Stimulated activated CD8-positive, alpha-beta memory T cell treated with anti-CD3 and anti-CD28 coated beads, Interleukin-2, amount 100 ng/mL, for 1 hour (primary cell): ENCODE results near the gene CARMIL3.
"Not testable (repeated sequence)": the region's sequence is repeated elsewhere in the genome, so short reads cannot be mapped to it uniquely, and the experiment has no call there.

ENCODE experiments used
- DNase-seq, 2 donors: peaks; one replicate each; pipeline ENCODE4 v3.0.0-alpha.2; 2020; ENCODE audit warnings: low read depth in 2 of 2

CARMIL3 gene

DNA sequence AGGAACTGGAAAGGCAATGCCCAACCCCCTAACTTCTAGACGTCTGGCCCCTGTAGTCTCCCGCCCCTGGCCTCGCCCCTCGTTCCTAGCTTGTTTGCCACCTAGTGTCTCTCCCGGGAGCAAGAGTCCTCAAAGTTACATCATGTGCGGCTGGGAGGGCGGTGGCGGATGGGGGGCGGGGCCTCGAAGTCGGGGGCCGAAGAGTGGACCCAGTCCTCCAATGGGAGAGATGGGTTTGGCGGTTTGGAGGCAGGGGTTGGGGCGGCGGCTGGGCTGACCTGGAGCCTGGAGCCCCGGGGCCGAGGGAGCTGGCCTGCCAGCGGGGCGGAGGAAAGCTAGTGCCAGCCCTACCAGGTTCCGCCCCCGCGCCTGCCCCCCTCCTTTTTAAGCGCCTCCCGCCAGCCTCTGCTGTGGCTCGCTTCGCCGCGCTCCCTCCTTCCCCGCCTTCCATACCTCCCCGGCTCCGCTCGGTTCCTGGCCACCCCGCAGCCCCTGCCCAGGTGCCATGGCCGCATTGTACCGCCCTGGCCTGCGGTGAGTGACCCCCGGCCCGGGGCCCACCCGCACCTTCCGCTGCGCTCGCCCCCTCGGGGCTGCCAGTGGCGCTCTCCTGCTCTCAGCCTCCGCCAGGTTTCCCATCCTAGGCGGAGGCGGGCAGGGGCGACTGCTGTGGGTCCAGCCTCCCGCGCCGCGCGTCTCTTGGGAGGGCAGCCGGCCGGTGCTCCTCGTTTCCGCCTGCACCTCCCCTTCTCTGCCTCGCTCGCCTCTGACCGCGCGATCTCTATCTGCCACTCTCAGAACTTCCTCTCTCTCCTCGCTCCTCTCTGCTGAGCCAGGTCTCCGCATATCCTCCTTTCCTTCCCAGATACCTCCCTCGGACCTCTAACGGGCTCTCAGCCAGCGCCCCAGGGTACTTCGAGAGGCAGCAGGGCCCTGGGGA is 42.4 kb downstream of the CARMIL3 start, which contains the start of gene PCK2:
TSS of gene PCK2 (plus strand) at position 411 of the 940 bp plus-strand sequence. CDS start at position 506, 95 bp downstream.
- DNase-seq, result peak; percentile 47 to 57

DNA sequence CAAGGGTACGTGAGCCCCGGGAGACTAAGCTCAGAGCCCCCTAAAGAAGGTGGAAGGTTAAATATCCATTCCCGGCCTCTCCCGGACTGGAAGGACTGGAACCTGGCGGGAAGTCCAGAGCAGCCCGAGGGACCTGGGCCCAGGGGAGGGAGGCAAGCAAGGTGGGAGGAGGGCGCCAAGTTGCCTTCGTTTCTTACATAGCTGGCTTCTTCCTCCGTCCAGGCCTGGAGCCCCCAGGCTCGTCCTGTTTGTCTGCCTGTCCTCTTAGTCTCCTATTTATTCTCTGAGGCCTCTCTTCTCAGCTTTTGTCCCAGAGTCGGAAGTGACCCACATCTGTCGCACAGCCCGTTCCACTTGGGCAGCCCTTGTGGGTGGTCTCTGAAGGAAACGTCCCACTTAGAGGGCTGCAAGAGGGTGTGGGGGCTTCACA is 43.0 kb downstream of the CARMIL3 start:
- no peak for DNase-seq

DNA sequence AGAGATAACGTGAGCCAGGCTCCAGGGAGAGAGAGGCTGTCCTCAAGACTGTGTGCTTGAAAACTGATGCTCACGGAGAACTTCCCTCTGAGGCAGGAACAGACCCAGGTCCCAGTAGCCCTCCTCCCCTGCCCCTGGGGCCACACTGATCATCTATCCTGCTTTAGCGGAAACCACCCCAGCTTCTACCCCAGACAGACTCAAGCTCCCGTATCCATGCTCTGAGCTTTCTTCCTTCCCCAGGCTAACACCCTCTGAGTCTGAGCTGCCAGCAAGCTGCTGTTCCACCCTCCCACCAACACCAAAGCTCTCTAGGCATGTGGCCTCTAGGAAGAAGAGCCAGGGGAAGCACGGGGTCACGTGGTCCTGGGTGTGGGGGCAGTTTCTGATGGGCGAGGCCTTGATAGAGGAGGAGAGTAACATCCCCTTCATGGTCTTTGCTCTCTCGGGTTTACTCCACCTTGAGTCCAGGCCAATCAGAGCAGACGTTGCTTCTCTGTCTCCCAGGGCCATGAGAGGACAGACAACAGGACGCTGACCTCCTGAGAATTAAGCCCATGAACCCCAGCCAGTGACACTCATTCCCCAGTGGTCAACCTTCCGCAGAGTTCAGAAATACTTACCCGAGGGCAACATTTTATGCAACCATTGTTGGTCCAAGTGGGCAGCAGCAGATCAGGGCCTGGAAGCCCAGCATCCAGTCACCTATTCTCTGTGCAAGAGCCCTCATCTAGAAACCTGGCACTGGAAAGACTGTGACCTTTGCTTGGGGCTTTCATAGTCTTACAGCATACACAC is 43.7 kb downstream of the CARMIL3 start:
- DNase-seq, result no peak

DNA sequence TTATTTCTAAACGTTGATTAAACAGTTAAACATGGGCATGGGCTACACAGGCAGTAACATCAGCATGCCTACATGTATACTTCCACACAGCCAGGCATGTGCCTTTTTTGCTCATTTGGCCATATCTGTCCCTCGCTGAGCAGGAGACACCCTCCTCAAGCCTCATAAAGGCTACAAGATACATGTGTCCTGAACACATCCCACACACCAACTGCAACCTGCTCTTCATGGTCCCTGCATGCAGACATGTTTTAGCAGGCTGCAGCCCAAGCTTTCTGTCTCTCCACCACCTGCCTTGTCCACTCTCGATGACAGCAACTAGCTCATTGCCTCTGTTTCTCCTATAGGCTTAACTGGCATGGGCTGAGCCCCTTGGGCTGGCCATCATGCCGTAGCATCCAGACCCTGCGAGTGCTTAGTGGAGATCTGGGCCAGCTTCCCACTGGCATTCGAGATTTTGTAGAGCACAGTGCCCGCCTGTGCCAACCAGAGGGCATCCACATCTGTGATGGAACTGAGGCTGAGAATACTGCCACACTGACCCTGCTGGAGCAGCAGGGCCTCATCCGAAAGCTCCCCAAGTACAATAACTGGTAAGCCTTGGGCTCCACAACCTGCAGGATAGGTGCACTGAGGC is 44.9 kb downstream of the CARMIL3 start:
- no peak for DNase-seq

DNA sequence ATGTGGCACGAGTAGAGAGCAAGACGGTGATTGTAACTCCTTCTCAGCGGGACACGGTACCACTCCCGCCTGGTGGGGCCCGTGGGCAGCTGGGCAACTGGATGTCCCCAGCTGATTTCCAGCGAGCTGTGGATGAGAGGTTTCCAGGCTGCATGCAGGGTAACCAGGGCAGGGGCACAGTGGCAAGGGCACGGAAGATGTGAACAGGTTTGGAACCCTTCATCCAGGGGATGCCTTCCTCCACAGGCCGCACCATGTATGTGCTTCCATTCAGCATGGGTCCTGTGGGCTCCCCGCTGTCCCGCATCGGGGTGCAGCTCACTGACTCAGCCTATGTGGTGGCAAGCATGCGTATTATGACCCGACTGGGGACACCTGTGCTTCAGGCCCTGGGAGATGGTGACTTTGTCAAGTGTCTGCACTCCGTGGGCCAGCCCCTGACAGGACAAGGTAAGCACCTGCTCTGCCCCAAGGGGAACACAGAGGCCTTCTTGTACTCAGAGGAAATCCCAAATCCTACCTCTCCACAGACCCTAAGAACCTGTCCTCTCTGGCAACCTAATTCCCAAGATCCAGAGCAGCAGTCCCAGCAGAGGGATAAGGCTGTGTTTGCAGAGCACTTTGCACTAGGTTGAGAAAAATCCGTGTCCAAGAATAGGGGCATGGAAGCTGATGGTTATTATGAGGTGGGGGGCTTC is 46.6 kb downstream of the CARMIL3 start:
- DNase-seq, result no peak

DNA sequence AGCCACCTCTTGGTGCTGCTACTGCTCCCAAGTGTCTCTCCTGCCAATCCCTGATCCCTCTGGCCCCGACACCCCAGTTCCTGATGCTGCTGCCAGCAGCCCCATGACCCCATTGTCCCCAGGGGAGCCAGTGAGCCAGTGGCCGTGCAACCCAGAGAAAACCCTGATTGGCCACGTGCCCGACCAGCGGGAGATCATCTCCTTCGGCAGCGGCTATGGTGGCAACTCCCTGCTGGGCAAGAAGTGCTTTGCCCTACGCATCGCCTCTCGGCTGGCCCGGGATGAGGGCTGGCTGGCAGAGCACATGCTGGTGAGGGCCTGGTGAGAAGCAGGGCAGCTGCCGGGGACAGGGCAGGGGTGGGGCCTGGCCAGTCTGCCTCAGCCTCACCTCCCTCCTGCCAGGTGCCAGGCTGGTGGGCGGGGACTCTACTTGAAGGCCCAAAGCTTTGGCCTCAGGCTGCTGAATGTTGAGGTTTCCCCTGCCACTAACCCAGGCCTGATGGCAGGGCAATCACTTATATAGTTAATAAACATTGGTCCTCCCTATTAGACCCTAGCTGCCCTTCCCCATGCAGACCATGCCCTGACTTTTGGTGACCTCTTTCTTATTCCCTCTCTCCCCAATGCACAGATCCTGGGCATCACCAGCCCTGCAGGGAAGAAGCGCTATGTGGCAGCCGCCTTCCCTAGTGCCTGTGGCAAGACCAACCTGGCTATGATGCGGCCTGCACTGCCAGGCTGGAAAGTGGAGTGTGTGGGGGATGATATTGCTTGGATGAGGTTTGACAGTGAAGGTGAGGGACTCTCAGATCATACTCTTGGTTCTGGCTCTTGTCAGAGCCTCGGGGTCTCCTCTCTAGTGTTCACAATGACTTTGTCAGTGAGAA is 47.4 kb downstream of the CARMIL3 start:
- DNase-seq, result no peak

DNA sequence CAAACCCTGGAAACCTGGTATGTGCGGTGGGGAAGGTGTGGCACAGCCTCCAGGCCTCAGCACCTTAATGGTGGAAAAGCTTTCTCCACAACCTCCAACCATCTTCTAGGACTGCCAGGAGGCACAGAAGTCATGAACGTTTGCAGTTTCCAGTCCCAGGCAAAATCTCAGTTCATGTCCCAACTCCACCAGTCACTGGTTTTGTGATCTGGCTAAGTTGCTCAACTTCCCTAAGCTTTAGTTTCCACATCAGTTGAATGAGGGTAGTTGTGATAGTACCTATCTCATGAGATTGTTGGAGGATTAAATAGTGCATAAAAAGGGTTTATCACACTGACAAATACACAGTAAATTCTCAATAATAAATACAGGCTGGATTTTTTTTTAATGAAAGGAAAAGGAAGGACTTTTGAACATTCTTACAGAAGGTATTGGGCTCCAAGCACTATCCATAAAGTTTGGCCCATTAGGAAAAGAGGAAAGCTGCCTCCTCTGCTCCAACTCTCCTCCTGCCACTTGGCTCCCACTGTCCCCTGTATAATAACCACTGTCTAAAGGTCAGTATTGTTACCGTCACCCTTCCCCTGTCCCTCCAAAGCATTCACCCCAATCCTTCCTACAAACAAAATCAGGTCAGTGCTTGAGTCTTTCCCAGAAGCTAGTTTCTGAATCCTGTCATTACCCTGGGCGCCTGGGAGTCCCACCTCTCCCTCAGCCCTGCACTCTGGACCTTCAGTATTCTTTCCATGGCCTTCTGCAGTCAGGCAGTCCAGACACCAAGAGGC is 48.6 kb downstream of the CARMIL3 start:
- DNase-seq, result no peak

DNA sequence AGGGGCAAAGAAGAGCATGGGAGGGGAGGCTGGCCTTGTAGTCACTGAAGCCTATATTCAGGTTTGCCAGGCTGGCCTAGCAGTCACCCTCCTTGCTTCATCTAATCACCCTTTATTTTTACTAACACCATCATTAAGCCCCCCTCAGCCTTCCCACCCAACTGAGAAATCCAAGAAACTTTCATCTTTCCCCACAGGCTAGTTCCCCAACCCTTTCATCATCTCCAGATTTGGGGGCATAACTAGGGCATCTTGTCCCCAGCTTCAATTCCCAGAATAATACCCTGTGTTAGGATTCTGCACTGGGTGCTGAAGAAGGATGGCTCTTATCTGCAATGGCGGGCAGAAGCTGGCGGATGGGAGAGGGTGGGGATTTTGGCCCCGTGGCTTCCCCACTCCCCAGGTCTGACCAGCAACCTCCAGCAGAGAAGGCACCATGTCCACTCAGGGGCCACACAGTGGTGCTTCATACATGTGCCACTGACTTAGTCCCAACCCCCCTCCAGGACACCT is 49.2 kb downstream of the CARMIL3 start:
- no peak for DNase-seq

DNA sequence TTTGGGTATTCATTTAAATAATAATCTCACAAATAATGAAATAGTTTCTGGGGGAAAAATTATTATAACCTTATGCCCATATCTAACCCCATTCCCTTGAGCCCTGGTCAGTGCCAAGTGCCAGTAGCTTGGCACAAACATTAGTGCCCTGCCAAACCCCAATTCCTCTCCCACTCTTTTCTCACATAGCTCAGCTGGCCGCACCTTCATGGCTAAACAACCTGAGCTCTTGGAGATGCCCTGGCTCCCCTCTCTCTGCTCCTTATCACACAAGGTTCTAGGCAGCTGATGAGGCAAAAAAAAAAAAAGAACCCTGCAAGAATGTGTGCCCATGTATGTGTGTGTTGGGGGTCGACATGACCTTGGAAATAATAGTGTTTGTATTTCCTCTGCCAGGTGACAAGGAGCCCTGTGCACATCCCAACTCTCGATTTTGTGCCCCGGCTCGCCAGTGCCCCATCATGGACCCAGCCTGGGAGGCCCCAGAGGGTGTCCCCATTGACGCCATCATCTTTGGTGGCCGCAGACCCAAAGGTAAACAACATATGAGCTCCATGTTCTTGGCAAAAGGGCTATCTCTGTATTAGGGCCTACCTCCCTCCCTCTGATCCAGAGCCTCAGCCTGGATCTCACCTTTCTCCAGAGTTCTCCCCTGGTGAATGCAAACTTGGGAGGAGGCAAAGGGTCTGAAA is 50.7 kb downstream of the CARMIL3 start:
- no peak for DNase-seq

DNA sequence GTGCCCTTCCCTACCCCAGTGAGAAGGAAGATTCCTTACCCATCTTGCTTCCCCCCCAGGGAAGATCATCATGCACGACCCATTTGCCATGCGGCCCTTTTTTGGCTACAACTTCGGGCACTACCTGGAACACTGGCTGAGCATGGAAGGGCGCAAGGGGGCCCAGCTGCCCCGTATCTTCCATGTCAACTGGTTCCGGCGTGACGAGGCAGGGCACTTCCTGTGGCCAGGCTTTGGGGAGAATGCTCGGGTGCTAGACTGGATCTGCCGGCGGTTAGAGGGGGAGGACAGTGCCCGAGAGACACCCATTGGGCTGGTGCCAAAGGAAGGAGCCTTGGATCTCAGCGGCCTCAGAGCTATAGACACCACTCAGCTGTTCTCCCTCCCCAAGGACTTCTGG is 51.6 kb downstream of the CARMIL3 start:
- DNase-seq, result no peak

DNA sequence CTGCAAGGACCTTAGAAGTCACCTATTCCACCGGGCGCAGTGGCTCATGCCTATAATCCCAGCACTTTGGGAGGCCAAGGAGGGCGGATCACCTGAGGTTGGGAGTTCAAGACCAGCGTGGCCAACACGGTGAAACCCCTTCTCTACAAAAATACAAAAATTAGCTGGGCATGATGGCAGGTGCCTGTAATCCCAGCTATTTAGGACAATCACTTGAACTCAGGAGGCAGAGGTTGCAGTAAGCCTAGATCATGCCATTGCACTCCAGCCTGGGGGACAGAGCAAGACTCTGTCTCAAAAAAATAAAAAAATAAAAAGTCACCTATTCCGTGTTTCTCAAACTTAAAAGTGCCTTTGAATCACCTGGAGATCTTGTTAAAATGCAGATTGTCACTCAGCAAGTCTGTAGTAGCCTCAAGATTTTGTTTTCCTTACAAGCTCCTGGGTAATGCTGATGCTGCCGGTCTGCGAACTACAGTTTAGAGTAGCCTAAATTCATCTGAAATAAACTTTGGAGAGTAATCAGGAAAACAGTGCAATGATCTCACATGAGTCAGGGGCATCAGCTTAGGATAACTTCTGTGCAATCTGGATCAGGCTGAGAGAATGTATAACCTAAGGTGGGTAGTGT is 53.9 kb downstream of the CARMIL3 start:
- DNase-seq, result not testable (repeated sequence)

DNA sequence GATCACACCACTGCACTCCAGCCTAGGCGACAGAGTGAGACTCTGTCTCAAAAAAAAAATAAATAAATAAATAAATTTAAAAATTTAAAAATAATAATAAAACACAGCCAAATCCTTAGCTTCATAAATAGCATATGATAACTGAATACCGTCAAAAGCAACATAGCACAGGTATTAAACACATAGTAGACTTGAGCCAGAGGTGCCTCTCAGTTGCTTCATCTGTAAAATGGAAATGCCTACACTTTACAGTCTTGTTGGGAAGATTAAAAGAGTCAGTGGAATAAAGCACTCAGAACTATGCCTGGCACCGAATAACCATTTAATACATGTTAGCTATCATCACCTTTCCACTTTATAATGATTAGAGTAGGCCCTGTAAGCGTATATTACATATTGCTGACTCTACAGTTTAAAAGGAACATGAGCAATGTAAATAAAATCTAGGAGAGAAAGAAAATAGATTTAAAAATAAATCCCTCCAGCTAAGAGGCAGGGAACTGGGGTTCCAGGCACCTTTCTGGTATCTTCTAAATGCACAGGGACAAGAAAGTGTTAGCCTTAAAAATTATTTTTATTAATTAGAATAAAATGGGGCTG is 55.0 kb downstream of the CARMIL3 start:
- no peak for DNase-seq

DNA sequence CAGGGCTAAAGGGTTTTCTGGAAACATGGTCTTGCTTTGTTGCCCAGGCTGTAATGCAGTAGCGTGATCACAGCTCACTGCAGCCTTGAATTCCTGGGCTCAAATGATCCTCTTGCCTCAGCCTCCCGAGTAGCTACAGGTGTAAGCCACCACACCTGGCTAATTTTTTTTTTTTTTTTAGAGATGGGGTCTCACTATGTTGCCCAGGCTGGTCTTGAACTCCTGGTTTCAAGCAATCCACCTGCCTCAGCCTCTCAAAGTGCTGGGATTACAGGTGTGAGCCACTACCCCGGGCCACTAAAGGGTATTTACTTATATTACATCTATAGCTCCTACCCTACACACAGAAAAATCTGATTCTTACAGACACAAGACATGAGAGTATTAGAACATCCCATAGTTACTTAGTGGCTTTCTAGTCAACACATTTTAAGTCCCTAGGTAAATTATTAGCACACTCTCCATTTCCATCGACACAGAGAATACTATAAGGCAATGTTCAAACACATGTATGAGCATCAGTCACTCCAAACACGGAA is 56.6 kb downstream of the CARMIL3 start:
- DNase-seq, result no peak

DNA sequence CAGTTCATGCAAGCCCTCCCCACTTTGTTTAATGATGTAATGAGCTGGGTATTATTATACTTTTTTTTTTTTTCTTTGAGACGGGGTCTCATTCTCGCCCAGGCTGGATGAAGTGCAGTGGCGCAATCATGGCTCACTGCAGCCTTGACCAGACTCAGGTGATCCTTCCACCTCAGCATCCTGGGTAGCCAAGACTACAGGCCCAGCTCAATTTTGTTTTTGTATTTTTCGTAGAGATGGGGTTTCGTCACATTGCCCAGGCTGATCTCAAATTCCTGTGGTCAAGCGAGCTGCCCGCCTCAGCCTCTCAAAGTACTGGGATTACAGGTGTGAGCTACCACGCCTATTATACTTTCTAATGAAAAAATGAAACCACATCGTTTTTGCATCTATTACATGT is 58.3 kb downstream of the CARMIL3 start:
- DNase-seq, result no peak

DNA sequence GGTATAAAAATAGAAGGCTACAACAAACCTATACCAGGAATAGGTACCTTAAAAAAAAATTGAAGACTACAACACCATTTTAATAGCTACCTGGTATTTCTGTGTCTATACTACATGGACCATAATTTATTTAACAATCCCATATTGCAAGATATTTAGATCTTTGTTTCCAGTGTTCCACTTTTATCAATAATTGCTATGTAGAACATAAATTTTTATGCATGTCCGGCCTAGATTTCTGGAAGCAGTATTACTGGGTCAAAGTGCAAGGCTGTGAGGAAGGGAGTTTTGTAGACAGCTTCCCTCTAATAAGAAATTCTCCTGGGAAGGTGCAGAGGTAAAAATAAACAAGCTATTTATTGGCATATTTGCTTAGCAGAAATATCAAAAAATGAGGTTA is 58.7 kb downstream of the CARMIL3 start:
- DNase-seq, result no peak

DNA sequence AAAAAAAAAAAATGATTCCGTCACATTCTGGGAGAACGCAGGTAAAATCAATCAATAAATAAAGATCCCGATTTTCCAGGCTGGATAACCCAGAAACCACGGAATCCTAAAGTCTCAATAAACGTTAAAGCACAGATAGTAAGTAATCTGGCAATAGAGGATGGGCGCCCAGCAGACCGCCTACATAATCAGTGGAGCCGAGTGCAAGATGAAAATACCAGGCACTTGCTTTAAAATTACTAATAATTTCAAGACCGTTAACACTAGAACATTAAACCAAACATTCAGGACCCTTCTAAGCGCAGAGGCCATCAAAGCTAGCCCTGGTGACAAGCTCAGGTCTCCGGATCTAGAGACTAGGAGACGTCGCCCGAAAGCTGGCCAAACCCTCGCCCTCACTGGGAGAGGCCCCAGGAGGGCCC is 61.6 kb downstream of the CARMIL3 start:
- no peak for DNase-seq

DNA sequence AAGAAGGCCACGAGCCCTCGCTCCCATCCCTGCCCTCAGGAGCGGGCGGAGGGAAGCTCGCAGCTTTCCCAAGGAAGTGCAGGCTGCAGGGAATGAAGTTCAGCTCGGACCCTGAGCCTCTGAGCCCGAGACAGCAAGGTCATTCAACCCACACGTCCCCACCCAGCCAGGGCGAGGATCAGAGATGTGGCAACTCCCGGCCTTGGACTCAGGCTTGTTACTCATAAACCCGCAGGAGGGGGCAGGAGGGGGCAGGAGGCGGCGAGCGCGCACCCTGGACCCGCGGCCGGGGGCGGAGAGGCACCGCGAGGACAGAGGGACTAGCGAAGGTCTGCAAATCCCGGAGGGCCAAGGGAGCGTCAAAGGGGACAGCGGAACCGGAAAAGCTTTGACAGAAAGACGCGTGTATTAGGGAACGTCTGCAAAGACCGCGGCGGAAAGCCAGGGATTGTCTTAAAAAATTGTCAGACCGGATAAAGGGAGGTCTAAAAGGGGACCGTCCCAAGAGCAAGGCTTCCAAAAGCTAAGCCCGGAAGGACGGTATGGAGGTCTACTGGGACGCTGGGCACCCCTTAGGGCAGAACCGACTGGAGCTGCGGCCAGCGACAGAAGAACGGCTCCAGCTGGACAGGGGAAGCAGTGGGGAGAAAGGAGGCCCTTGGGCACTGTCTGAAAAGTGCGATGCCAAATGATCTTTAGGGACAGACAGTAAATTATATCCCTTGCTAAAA is 62.2 kb downstream of the CARMIL3 start:
- peak; percentile 44 to 58 for DNase-seq
